ENCODE measurements around the gene ACADVL. TPM values are rescaled to one million over a fixed set of nuclear protein-coding genes. Genes with fewer than 3 reads are reported as not detected.
"Not testable (repeated sequence)": the region's sequence is repeated elsewhere in the genome, so short reads cannot be mapped to it uniquely, and the experiment has no call there.

ACADVL gene
- polyA plus RNA-seq (2014; cell fraction: cytosol; rRNA removed), result 161 and 169 TPM in 2 replicates
- 2,152 and 2,253 TPM in 2 replicates for polyA plus RNA-seq (2014; cell fraction: nucleus; rRNA removed)

DNA sequence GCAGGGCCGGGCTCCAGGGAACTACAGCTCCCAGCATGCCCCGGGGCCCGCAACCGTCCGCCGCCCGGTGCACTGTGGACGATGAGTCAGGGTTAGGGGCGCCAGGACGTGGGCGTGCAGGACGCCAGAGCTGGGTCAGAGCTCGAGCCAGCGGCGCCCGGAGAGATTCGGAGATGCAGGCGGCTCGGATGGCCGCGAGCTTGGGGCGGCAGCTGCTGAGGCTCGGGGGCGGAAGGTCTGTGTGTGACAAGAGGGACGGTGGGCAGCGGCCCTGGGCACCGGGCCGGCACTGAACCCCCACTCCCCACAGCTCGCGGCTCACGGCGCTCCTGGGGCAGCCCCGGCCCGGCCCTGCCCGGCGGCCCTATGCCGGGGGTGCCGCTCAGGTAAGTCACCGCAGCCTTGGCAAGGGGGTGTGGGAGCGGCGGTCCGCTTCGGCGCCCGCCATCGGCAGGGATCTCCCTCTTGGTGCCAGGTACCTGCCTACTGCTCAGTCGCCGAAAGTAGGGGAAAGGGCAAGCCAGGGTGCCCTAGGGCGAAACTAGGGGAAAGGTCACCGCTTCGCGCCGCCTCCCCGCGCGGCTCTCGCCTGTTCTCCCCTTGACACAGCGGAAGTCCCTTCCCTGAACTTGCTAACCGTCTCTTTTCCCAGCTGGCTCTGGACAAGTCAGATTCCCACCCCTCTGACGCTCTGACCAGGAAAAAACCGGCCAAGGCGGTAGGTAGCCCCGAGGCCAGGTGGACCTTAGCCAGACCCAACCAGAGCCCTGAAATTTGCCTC is at the start of gene ACADVL, which contains the start of gene DLG4:
ACADVL (plus strand) TSS at position 127 of the 781 bp plus-strand sequence; CDS start at position 174, 47 bp downstream.
DLG4 (minus strand) TSS at position 25 of the 781 bp plus-strand sequence.
- DNase-seq (ENCODE audit: low spot score), result peak; percentile 87

DNA sequence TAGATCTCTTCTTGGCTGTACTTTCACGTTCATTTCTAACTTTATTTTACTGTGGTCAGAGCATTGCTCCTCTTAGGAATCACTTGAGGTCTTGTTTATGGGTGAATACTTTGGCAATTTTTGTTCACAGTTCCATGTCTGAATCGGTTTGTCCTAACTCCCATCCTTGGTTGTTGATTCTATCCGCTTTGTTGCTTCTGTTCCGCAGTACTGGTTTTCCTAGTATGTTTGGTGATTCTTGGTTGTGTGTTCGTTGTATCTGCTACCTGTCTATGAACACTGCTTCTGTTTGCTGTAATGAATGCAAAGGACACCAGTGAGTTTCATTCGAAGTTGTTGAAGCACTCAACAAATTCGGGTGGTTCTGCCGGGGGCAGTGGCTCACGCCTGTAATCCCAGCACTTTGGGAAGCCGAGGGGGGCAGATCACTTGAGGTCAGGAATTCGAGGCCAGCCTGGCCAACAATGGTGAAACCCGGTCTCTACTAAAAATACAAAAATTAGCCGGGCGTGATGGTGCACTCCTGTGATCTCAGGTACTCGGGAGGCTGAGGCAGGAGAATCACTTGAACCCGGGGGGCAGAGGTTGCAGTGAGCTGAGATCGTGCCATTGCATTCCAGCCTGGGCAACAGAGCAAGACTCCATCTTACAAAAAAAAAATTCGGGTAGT is 47.1 kb upstream of the ACADVL start:
- not testable (repeated sequence) for DNase-seq (ENCODE audit: low spot score)

DNA sequence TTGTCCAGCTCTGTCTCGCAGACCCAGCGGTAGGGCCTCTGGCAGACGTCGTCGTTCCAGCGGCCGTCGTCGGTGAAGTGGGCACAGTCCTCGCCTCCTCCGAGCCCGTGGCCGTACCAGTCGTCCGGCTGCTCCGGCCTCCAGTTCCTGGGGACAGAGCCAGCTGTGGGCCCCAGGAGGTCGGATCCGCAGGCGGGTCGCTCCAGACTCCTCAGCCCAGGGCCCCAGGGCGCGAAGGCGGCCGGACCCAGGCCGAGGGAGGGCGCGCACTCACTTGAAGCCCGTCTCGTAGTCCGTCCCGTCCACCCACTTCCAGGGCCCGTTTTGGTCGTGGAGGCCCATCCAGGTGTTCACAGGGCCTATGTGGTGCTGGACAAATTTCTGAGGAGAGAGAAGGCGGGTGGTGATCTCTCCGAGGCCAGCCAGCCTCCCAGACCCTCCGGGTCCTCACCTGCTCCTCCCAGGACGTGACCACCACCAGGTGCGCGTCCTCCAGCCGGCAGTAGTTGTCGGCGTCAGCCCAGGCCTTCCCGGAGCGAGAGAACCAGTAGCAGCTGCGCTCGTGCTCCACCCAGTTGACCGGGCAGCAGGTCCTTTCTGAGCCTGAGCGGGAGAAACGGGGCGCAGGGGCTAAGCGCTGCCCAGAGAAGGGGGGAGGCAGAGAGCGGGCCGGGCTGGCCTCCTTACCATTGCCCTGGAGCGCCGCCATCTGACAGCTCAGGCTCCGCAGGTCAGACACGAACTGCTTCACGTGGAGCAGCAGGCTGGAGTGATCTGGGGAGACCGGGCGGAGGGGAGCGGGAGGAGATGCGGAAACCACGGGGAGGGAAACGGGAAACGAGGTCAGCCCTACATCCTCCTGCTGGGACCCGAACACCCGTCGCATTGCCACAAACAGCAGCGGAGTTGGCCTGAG is 45.8 kb upstream of the ACADVL start:
- peak; percentile 59 for DNase-seq (ENCODE audit: low spot score)

DNA sequence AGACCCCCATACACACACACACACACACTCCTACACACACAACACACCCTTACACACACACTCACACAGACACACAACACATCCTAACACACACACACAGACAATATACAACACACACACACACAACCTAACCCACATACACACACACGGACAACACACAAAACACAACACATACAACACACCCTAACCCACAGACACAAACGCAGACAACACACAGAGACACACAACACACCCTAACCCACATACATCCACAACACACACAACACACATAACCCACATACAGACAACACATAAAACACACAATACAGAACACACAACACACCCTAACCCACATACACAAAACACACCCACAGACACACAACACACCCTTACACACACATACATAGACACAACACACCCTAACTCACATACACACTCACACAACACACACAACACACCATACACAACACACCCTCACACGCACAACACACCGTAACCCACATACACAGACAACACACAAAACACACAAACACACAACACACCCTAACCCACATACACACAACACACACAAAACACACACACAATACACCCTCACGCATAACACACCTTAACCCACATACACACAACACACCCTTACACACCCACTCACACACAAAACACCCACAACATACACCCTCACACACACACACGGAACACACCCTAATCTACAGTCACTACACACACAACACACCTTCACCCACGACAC is 45.0 kb upstream of the ACADVL start:
- DNase-seq (ENCODE audit: low spot score), result no peak

- no peak for DNase-seq (ENCODE audit: low spot score)
Observed at GRCh38 chr17:7175330-7175733, 44.4 kb upstream of the ACADVL start.

DNA sequence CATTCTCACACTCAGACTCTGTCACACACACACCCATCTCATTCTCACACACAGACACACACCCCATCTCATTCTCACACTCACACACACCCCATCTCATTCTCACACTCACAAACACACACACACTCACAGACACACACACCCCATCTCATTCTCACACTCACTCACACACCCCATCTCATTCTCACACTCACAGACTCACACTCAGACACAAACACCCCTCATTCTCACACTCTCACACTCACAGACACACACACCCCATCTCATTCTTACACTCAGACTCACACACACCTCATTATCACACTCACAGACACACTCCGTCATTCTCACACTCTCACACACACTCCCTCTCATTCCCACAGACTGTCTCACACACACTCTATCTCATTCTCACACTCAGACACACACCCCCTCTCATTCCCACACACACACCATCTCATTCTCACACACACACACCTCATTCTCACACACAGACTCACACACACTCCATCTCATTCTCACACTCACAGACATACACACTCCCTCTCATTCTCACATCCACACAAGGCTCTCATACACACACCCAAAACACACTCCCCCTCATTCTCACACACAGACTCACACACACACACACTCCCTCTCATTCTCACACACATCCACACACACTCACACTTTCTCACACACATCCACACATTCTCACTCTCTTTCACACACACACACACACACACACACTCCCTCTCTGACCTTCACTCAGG is 43.5 kb upstream of the ACADVL start:
- no peak for DNase-seq (ENCODE audit: low spot score)

- DNase-seq (ENCODE audit: low spot score), result no peak
Observed at GRCh38 chr17:7176841-7177190, 42.9 kb upstream of the ACADVL start.

- peak; percentile 82 for DNase-seq (ENCODE audit: low spot score)
Observed at GRCh38 chr17:7177191-7177953, 42.4 kb upstream of the ACADVL start.

- DNase-seq (ENCODE audit: low spot score), result no peak
Observed at GRCh38 chr17:7177954-7178477, 41.7 kb upstream of the ACADVL start.

DNA sequence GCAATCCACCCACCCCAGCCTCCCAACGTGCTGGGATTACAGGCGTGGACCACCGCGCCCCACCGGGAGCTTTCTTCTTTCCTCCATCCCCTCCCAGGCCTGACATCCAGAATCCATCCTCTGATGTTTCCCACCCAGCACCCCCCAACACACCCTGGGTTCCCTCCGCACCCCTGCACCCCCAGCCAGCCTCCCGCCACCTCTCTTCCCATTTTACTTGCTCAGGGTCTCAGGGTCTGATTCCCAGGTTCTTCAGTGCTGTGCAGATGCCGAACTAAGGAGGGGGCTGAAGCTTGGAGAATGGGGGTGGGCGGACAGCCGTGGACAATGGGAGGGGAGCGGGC is 40.8 kb upstream of the ACADVL start:
- DNase-seq (ENCODE audit: low spot score), result no peak

- no peak for DNase-seq (ENCODE audit: low spot score)
Observed at GRCh38 chr17:7179317-7180254, 40.2 kb upstream of the ACADVL start, which contains the start of gene ASGR1. Gene ASGR1, minus strand, starts transcription at chr17:7179370. Its CDS starts 807 bp downstream, at chr17:7178563.

DNA sequence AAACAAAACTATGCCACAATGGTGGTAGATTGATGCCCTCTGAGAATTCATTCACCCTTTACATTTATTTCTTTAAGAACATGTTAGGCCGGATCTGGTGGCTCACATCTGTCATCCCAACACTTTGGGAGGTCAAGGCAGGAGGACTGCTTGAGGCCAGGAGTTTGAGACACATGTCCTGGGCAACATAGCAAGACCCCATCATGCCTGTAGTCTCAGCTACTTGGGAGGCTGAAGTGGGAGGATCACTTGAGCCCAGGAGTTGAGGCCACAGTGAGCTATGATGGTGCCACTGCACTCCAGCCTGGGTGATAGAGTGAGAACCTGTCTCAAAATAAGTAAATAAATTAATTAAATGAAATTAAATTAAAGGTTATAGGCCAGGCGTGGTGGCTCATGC is 37.6 kb upstream of the ACADVL start:
- DNase-seq (ENCODE audit: low spot score), result not testable (repeated sequence)

GRCh38 chr17:7183433-7184090 is 36.2 kb upstream of the ACADVL start:
- DNase-seq (ENCODE audit: low spot score), result no peak

DNA sequence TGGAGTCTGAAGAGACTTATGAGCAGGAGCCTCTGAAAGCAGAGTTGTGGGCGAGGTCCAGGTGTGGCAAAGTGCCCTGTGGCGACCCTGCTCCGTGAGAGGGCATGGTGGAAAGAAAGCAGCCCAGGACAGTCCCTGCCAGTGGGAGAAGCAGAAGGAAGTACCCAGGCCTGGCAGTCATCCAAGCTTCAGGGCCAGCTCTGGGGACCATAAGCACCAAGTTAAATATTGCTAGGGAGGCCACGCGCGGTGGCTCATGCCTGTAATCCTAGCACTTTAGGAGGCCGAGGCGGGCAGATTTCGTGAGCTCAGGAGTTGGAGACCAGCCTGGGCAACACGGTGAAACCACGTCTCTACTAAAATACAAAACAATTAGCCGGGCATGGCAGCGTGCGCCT is 35.6 kb upstream of the ACADVL start:
- DNase-seq (ENCODE audit: low spot score), result no peak

GRCh38 chr17:7184647-7185046 is 35.1 kb upstream of the ACADVL start:
- DNase-seq (ENCODE audit: low spot score), result no peak

- DNase-seq (ENCODE audit: low spot score), result no peak
Observed at GRCh38 chr17:7186241-7186640, 33.5 kb upstream of the ACADVL start.

DNA sequence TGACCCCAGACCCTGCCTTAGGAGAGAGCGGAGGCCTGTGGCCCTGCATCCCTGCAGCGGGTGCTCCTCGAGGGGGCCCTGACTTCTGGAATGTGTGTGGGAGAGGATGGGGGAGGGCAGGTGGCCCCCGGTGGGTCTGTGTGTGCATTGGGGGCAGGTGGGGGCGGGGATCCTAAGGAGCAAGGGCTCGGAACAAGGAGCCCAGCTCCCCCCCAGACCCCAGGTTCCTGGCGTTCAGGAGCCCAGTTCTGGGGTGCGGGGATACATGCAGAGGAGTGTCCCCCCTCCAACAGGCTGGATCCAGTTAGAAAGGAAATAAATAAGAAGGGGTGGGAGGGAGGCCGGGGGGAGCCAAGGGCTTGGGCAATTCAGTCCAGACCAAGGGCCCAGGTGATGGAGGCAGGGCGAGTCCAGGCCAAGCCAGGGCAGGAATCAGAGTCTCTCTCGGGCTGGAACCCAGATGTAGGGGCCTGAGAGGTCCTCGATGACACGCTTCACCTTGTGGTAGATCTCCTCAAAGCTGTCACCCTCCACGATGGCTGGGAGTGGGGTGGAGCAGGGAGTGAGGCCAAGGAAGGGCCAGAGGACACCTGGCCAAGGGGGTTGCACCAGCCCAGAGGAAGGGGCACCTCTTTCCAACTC is 29.3 kb upstream of the ACADVL start:
- DNase-seq (ENCODE audit: low spot score), result no peak
